ENCODE results near the gene NBPF1. TPM values are rescaled to one million over a fixed set of nuclear protein-coding genes. Genes with fewer than 3 reads are reported as not detected.
"Not testable (repeated sequence)": the region's sequence is repeated elsewhere in the genome, so short reads cannot be mapped to it uniquely, and the experiment has no call there.

Gene NBPF1
- total and polyA plus RNA-seq, 2 donors (not counting 3 experiments of a cell fraction or from before 2014, with no cell fraction given): 23.0 to 58.4 TPM

- intact Hi-C loops (cut with micrococcal nuclease): no loop called here
- no peak for DNase-seq (ENCODE audit: low read depth, low spot score)
- Histone ChIP-seq H3K79me2 (ENCODE audit: control insufficient read depth, insufficient read depth, low read length) (no peaks in the 10 kb centered on the region), H3K9me3 (replicated peaks; ENCODE audit: control insufficient read depth, insufficient read depth, low read length) (no peaks in the 10 kb centered on the region), H3K27ac (ENCODE audit: insufficient read depth, low read depth, low read length) (no peak overlapping the region), H2AFZ (ENCODE audit: low read depth, low read length) (no peak overlapping the region), H3K4me3 (replicated peaks in 1 of 3; ENCODE audit: insufficient read depth in 1 of 3, low read depth in 1 of 3, low read length in 3 of 3) (no peak overlapping the region), H3K9ac (replicated peaks; ENCODE audit: extremely low read depth, insufficient read depth, low read length) (no peak overlapping the region), H3K27me3 (ENCODE audit: control insufficient read depth in 2 of 2, insufficient read depth in 2 of 2, low read length in 2 of 2) (no peaks in the 10 kb centered on the region), H3K36me3 (ENCODE audit: control insufficient read depth in 2 of 2, extremely low read depth in 1 of 2, insufficient read depth in 2 of 2, low read length in 2 of 2) (peaks cover 7 to 46% of the 10 kb centered on the region in 2 experiments), H3K9me1 (replicated peaks; ENCODE audit: control insufficient read depth, extremely low read depth, insufficient read depth, low read length) (no peaks in the 10 kb centered on the region), H3K4me2 (ENCODE audit: insufficient read depth, low read length) (no peak overlapping the region), H3K4me1 (ENCODE audit: control insufficient read depth, extremely low read depth, insufficient read depth, low read length) (no peaks in the 10 kb centered on the region), H4K20me1 (replicated peaks; ENCODE audit: control insufficient read depth, extremely low read depth, insufficient read depth, low read length) (no peaks in the 10 kb centered on the region)
- dilution Hi-C loops (cut with MboI; ENCODE audit: extremely low pct_ligation_motif_present, low sequenced_read_pairs): no loop called here
- no peak for TF ChIP-seq FOS (IDR thresholded peaks at IDR 0.05; ENCODE audit: borderline replicate concordance, insufficient read depth, low read length)
- no peak for TF ChIP-seq POLR2A (IDR thresholded peaks at IDR 0.05; ENCODE audit: low read depth, low read length)
- TF ChIP-seq POLR2AphosphoS5 (IDR thresholded peaks at IDR 0.05; ENCODE audit: insufficient read depth, low read depth, low read length): no peak
- TF ChIP-seq MYC (IDR thresholded peaks at IDR 0.05; ENCODE audit: low read depth, low read length): no peak
- no peak for TF ChIP-seq MAX (IDR thresholded peaks at IDR 0.05; ENCODE audit: insufficient read depth, insufficient read length)
- TF ChIP-seq JUN (IDR thresholded peaks at IDR 0.05; ENCODE audit: borderline replicate concordance, insufficient read depth, insufficient read length, low read depth): no peak
- no peak for TF ChIP-seq EZH2 (IDR thresholded peaks at IDR 0.05; ENCODE audit: borderline replicate concordance, low read depth, low read length, severe bottlenecking)
- no peak for TF ChIP-seq GATA2 (IDR thresholded peaks at IDR 0.05; ENCODE audit: insufficient read depth, insufficient read length, low read depth, low read length)
- no peak for TF ChIP-seq CTCF (IDR thresholded peaks at IDR 0.05; ENCODE audit: extremely low read depth in 1 of 2, insufficient read depth in 1 of 2, low read depth in 1 of 2, low read length in 2 of 2)
- no TSS peak for BruUV-seq (replicated peaks)
- ChIA-PET CTCF (interaction anchor here (1.0 to 3.5 kb wide), 7 partner anchors 9 to 326 kb away, joined by 4 to 11 read pairs (median 6); partner anchors contain the start of gene NBPF1), POLR2A (no interaction called here)
- FAIRE-seq: no peak
Measured at GRCh38 chr1:16625497-16626408, 12.4 kb upstream of the NBPF1 start.

GRCh38 chr1:16623812-16624719 is 10.7 kb upstream of the NBPF1 start:
- H3K4me3 ChIP-seq (replicated peaks in 1 of 3; ENCODE audit: insufficient read depth in 1 of 3, low read depth in 1 of 3, low read length in 3 of 3); FAIRE-seq; H3K27me3 ChIP-seq (ENCODE audit: control insufficient read depth in 2 of 2, insufficient read depth in 2 of 2, low read length in 2 of 2); H2AFZ ChIP-seq (ENCODE audit: low read depth, low read length); DNase-seq (ENCODE audit: low read depth, low spot score); dilution Hi-C loops (cut with MboI; ENCODE audit: extremely low pct_ligation_motif_present, low sequenced_read_pairs); H3K9ac ChIP-seq (replicated peaks; ENCODE audit: extremely low read depth, insufficient read depth, low read length); H4K20me1 ChIP-seq (replicated peaks; ENCODE audit: control insufficient read depth, extremely low read depth, insufficient read depth, low read length); H3K4me1 ChIP-seq (ENCODE audit: control insufficient read depth, extremely low read depth, insufficient read depth, low read length); H3K9me1 ChIP-seq (replicated peaks; ENCODE audit: control insufficient read depth, extremely low read depth, insufficient read depth, low read length); H3K4me2 ChIP-seq (ENCODE audit: insufficient read depth, low read length); BruUV-seq (replicated peaks); H3K27ac ChIP-seq (ENCODE audit: insufficient read depth, low read depth, low read length); H3K9me3 ChIP-seq (replicated peaks; ENCODE audit: control insufficient read depth, insufficient read depth, low read length); H3K79me2 ChIP-seq (ENCODE audit: control insufficient read depth, insufficient read depth, low read length); intact Hi-C loops (cut with micrococcal nuclease): not testable (repeated sequence)
- peaks cover 7 to 39% of the 10 kb centered on the region in 2 experiments for H3K36me3 ChIP-seq (ENCODE audit: control insufficient read depth in 2 of 2, extremely low read depth in 1 of 2, insufficient read depth in 2 of 2, low read length in 2 of 2)
- ChIA-PET POLR2A (interaction anchor here (0.5 kb wide), 1 partner anchor 258 kb away, joined by 11 read pairs; no protein-coding TSS in a partner anchor), CTCF (interaction anchor here (0.7 to 3.5 kb wide), 10 partner anchors 7 to 422 kb away, joined by 3 to 11 read pairs (median 6); partner anchors contain the start of gene NBPF1)
